ENCODE results near the gene MYO9B. TPM values are rescaled to one million over a fixed set of nuclear protein-coding genes. Genes with fewer than 3 reads are reported as not detected.
"Not testable (repeated sequence)": the region's sequence is repeated elsewhere in the genome, so short reads cannot be mapped to it uniquely, and the experiment has no call there.

MYO9B gene
- total RNA-seq, 3 donors from 2014 or later: 82.6 to 104 (median 91.4) TPM

DNA sequence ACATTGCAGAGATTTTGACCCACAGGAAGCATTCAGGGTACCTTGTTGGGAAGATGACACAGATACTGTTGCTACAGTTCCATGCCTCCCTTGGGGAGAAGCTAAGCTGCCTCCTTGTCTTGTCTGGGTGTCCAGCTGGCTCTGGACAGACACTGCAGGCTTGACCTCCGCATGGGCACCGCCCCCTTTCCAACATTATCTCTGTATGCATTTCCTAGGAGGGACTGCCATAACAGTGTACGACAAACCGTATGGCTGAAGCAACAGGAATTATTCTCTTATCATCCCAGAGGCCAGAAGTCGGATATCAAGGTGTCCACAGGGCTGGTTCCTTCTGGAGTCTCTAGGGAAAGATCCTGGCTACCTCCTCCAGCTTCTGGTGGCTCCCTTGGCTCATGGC is 72.6 kb downstream of the MYO9B start:
- DNase-seq (no peak), ATAC-seq (no peak)
- Mint-ChIP-seq H3K4me1 (ENCODE audit: low read depth) (no peaks in the 10 kb centered on the region), H3K27me3 (ENCODE audit: low read depth) (no peaks in the 10 kb centered on the region), H3K4me3 (no peak overlapping the region), H3K36me3 (ENCODE audit: insufficient read depth) (peaks cover 13% of the 10 kb centered on the region), H3K9me3 (no peaks in the 10 kb centered on the region)

DNA sequence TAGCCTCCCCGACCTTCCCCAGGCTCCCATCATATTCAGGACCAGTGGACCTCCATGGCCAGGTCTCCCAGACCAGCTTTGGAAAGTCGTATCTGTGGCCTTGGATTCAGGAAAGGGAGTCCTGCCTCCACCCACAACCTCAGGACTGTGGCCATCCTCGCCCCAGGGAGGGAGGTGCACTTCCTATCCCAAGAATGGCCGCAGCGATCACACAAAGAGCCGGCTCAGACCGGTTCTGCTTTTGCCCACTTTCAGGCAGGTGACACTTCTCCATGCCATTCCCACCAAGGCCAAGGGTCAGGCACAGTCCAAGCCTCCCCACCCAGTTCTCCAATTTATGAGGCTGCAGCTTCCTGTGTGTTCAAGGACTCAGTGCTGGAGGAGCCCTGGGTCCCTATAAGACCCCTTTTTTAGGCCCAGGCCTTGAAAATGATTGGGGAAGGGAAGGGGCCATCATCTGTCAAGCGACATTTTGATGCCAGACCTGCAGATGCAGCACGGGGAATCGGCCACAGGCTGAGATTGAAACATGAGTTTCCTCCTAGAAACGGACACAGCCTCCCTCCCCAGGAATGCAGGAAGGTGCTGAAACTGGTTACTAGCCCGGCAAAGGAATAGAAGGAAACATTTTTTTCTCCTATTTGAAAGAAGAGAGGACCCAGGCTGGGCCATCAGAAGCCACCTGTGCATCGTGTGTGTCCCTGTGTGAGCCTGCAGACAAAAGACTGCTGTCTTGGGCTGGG is 74.0 kb downstream of the MYO9B start:
- H3K36me3 Mint-ChIP-seq (ENCODE audit: insufficient read depth): peaks cover 16% of the 10 kb centered on the region

GRCh38 chr19:17153996-17154395 is 78.4 kb downstream of the MYO9B start:
- DNase-seq (no peak), ATAC-seq (no peak)
- H3K27me3 Mint-ChIP-seq (ENCODE audit: low read depth): no peaks in the 10 kb centered on the region
- H3K36me3 Mint-ChIP-seq (ENCODE audit: insufficient read depth): peaks cover 16% of the 10 kb centered on the region
- no peak overlapping the region for H3K4me3 Mint-ChIP-seq
- no peaks in the 10 kb centered on the region for H3K9me3 Mint-ChIP-seq
- H3K4me1 Mint-ChIP-seq (ENCODE audit: low read depth): no peaks in the 10 kb centered on the region

More for the DNA sequence above, 74.0 kb downstream of the MYO9B start:
- no peaks in the 10 kb centered on the region for H3K4me1 Mint-ChIP-seq (ENCODE audit: low read depth)
- no peaks in the 10 kb centered on the region for H3K27me3 Mint-ChIP-seq (ENCODE audit: low read depth)
- ATAC-seq (no peak), DNase-seq (no peak)
- no peaks in the 10 kb centered on the region for H3K9me3 Mint-ChIP-seq
- no peak overlapping the region for H3K4me3 Mint-ChIP-seq

DNA sequence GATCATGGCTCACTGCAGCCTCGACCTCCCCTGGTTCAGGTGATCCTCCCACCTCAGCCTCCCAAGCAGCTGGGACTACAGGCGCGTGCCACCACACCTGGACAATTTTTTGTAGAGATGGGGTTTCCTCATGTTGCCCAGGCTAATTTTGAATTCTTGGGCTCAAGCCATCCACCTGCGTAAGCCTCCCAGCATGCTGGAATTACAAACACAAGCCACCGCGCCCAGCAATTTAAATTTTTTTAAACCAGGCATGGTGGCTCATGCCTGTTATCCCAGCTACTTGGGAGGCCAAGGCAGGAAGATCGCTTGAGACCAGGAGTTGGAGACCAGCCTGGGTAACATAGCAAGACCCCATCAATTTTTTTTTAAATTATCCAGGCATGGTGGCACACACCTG is 79.7 kb downstream of the MYO9B start:
- DNase-seq (no peak), ATAC-seq (no peak)
- Mint-ChIP-seq H3K36me3 (ENCODE audit: insufficient read depth) (peaks cover 22% of the 10 kb centered on the region), H3K27me3 (ENCODE audit: low read depth) (no peaks in the 10 kb centered on the region), H3K4me3 (no peak overlapping the region), H3K4me1 (ENCODE audit: low read depth) (no peaks in the 10 kb centered on the region), H3K9me3 (no peaks in the 10 kb centered on the region)

- Mint-ChIP-seq H3K27me3 (ENCODE audit: low read depth) (no peaks in the 10 kb centered on the region), H3K36me3 (ENCODE audit: insufficient read depth) (peaks cover 22% of the 10 kb centered on the region), H3K4me3 (no peak overlapping the region), H3K9me3 (no peaks in the 10 kb centered on the region), H3K4me1 (ENCODE audit: low read depth) (no peaks in the 10 kb centered on the region)
- DNase-seq: no peak
- no peak for ATAC-seq
Observed at GRCh38 chr19:17156296-17156946, 80.8 kb downstream of the MYO9B start.

- no peak for DNase-seq
- Mint-ChIP-seq H3K4me3 (no peak overlapping the region), H3K27me3 (ENCODE audit: low read depth) (no peaks in the 10 kb centered on the region), H3K4me1 (ENCODE audit: low read depth) (no peaks in the 10 kb centered on the region), H3K9me3 (no peaks in the 10 kb centered on the region), H3K36me3 (ENCODE audit: insufficient read depth) (peaks cover 19% of the 10 kb centered on the region)
- no peak for ATAC-seq
Observed at GRCh38 chr19:17156947-17157302, 81.3 kb downstream of the MYO9B start.

GRCh38 chr19:17158584-17158983 is 83.0 kb downstream of the MYO9B start:
- Mint-ChIP-seq H3K27me3 (ENCODE audit: low read depth) (no peaks in the 10 kb centered on the region), H3K4me1 (ENCODE audit: low read depth) (no peaks in the 10 kb centered on the region), H3K9me3 (no peaks in the 10 kb centered on the region), H3K4me3 (no peak overlapping the region), H3K36me3 (ENCODE audit: insufficient read depth) (peaks cover 34% of the 10 kb centered on the region)
- DNase-seq (no peak), ATAC-seq (no peak)

- Mint-ChIP-seq H3K4me3 (no peak overlapping the region), H3K4me1 (ENCODE audit: low read depth) (no peaks in the 10 kb centered on the region), H3K27me3 (ENCODE audit: low read depth) (no peaks in the 10 kb centered on the region), H3K9me3 (no peaks in the 10 kb centered on the region), H3K36me3 (ENCODE audit: insufficient read depth) (peaks cover 35% of the 10 kb centered on the region)
- no peak for DNase-seq
- no peak for ATAC-seq
Observed at GRCh38 chr19:17159466-17160393, 84.2 kb downstream of the MYO9B start.

DNA sequence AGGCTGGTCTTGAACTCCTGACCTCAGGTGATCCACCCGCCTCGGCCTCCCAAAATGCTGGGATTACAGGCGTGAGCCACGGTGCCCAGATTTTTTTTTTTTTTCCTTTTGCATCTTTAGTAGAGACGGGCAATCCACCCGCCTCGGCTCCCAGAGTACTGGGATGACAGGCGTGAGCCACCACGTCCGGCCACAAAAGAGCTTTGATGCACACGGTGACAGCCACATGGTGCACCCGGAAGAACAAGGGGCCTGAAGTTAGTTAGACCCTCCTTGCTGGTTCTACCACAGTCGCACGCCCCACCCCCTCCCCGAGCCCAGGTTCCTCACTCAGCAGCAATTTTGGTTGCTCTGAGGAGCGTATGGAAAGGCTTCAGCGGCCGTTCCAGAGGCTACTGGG is 85.3 kb downstream of the MYO9B start:
- no peak overlapping the region for H3K4me3 Mint-ChIP-seq
- DNase-seq (no peak), ATAC-seq (no peak)
- no peaks in the 10 kb centered on the region for H3K27me3 Mint-ChIP-seq (ENCODE audit: low read depth)
- no peaks in the 10 kb centered on the region for H3K9me3 Mint-ChIP-seq
- H3K4me1 Mint-ChIP-seq (ENCODE audit: low read depth): no peaks in the 10 kb centered on the region
- peaks cover 36% of the 10 kb centered on the region for H3K36me3 Mint-ChIP-seq (ENCODE audit: insufficient read depth)

GRCh38 chr19:17162131-17162530 is 86.6 kb downstream of the MYO9B start:
- not testable (repeated sequence) for H3K4me1 Mint-ChIP-seq (ENCODE audit: low read depth); ATAC-seq
- peaks cover 37% of the 10 kb centered on the region for H3K36me3 Mint-ChIP-seq (ENCODE audit: insufficient read depth)

DNA sequence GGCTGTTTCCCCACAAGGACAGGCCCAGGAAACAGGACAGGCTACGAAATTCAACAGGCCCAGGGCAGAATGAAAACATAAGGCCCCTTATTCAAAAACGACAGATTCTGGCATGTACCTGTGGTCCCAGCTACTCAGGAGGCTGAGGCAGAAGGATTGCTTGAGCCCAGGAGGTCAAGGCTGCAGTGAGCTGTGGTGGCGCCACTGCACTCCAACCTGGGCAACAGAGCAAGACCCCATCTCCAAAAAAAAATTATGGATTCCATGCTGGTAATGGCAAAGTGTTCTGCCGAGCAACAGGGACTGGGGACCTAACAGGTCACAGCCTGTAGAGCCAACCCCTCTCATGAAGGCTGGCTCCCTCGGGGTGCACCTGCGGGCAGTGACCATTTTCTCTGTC is 87.0 kb downstream of the MYO9B start:
- Mint-ChIP-seq H3K9me3 (no peaks in the 10 kb centered on the region), H3K27me3 (ENCODE audit: low read depth) (no peaks in the 10 kb centered on the region), H3K4me3 (no peak overlapping the region), H3K4me1 (ENCODE audit: low read depth) (no peaks in the 10 kb centered on the region), H3K36me3 (ENCODE audit: insufficient read depth) (peaks cover 37% of the 10 kb centered on the region)
- DNase-seq (no peak), ATAC-seq (no peak)

More at GRCh38 chr19:17162131-17162530, 86.6 kb downstream of the MYO9B start:
- DNase-seq; H3K4me3 Mint-ChIP-seq; H3K27me3 Mint-ChIP-seq (ENCODE audit: low read depth); H3K9me3 Mint-ChIP-seq: not testable (repeated sequence)

- no peak for ATAC-seq
- no peaks in the 10 kb centered on the region for H3K9me3 Mint-ChIP-seq
Observed at GRCh38 chr19:17163652-17164051, 88.1 kb downstream of the MYO9B start.

GRCh38 chr19:17164639-17165038 is 89.1 kb downstream of the MYO9B start:
- Mint-ChIP-seq H3K27me3 (ENCODE audit: low read depth) (no peaks in the 10 kb centered on the region), H3K36me3 (ENCODE audit: insufficient read depth) (peaks cover 33% of the 10 kb centered on the region), H3K9me3 (no peaks in the 10 kb centered on the region), H3K4me1 (ENCODE audit: low read depth) (no peaks in the 10 kb centered on the region), H3K4me3 (no peak overlapping the region)
- ATAC-seq (no peak), DNase-seq (no peak)

More at GRCh38 chr19:17163652-17164051, 88.1 kb downstream of the MYO9B start:
- Mint-ChIP-seq H3K4me1 (ENCODE audit: low read depth) (no peaks in the 10 kb centered on the region), H3K4me3 (no peak overlapping the region), H3K36me3 (ENCODE audit: insufficient read depth) (peaks cover 37% of the 10 kb centered on the region), H3K27me3 (ENCODE audit: low read depth) (no peaks in the 10 kb centered on the region)
- no peak for DNase-seq

GRCh38 chr19:17165715-17166114 is 90.1 kb downstream of the MYO9B start:
- H3K36me3 Mint-ChIP-seq (ENCODE audit: insufficient read depth): peaks cover 31% of the 10 kb centered on the region

More at GRCh38 chr19:17165715-17166114, 90.1 kb downstream of the MYO9B start:
- no peak for ATAC-seq
- no peaks in the 10 kb centered on the region for H3K27me3 Mint-ChIP-seq (ENCODE audit: low read depth)
- DNase-seq: no peak
- no peaks in the 10 kb centered on the region for H3K4me1 Mint-ChIP-seq (ENCODE audit: low read depth)
- H3K4me3 Mint-ChIP-seq: no peak overlapping the region
- H3K9me3 Mint-ChIP-seq: no peaks in the 10 kb centered on the region

All from activated T-cell treated with anti-CD3 and anti-CD28 coated beads, Interleukin-2, amount 50 U/mL, for 4 hours (primary cell).